ENCODE data around the gene OPA1.

OPA1 gene

DNA sequence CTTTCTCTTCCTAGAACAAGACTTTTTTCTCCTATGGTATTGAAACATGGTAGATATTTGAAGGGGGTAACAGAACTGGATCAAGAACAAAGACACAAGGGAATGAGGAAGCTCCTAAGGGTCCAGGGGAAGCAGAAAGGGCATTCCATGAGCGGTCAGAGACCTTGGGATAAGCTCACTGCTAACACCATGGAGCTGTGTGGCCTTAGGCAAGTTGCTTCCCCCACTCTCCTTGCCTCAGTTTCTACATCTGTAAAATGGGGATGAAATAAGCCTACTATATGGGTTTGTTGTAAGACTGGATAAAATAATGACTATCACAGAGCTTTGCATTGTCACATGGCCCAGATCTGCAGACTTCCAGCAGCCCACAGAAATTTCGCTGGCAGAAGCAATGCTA is 139.8 kb downstream of the OPA1 start:
- H3K4me3 ChIP-seq (ENCODE audit: low read depth, low read length): no peak overlapping the region
- TF ChIP-seq, protein P1, sequence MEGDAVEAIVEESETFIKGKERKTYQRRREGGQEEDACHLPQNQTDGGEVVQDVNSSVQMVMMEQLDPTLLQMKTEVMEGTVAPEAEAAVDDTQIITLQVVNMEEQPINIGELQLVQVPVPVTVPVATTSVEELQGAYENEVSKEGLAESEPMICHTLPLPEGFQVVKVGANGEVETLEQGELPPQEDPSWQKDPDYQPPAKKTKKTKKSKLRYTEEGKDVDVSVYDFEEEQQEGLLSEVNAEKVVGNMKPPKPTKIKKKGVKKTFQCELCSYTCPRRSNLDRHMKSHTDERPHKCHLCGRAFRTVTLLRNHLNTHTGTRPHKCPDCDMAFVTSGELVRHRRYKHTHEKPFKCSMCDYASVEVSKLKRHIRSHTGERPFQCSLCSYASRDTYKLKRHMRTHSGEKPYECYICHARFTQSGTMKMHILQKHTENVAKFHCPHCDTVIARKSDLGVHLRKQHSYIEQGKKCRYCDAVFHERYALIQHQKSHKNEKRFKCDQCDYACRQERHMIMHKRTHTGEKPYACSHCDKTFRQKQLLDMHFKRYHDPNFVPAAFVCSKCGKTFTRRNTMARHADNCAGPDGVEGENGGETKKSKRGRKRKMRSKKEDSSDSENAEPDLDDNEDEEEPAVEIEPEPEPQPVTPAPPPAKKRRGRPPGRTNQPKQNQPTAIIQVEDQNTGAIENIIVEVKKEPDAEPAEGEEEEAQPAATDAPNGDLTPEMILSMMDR (IDR thresholded peaks at IDR 0.05; ENCODE audit: borderline replicate concordance, insufficient read depth, low read depth, low read length): no peak

DNA sequence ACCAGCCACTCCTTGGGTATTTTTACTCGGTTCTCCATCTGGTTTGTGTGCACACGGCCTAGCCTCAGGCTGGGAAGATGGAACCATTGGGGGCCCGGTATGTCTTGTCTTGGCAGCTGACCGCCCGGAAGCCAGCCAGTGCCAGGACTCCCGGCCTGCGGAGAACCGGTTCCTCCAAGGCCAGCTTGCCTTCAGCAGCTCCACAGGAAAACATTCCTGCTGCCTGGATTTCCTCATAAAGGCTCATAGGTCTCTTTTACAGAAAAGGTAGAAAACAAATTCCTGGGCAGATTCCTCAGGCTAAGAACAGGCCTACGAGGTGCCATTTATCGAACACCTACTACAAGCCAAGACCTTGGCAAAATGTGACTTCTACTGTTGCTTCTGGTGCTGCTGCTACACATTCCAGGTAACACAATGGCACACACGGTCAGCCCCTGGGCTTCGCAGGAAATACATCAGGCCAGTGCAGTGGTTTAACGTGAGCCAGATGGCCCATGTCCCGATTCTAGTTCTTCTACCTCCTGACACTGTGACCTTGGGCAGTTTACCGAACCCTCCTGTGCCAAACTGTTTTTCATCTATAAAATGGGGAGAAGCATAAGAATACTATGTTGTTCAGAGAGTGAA is 141.8 kb downstream of the OPA1 start:
- H3K4me3 ChIP-seq (ENCODE audit: low read depth, low read length): no peak overlapping the region
- TF ChIP-seq, protein P1 (IDR thresholded peaks at IDR 0.05; ENCODE audit: borderline replicate concordance, insufficient read depth, low read depth, low read length): no peak

DNA sequence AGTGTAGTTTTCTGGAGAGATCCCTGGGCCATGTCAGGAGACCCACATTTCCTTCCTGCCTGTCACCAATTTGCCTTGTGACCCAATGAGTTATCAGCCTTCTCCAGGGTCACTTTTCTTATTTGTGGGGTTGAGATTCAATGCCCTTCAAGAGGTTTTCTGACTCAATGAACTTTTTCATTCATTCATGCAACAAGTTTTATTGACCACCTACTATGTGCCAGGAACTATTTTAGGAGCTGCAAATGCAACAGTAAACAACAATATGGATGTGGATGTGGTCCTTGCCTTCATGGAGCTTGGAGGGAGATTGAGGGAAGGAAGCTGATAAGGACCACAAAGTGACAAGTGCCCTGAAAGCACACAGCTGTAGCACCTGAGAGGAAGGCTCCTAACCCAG is 142.8 kb downstream of the OPA1 start:
- H3K4me3 ChIP-seq (ENCODE audit: low read depth, low read length): no peak overlapping the region
- TF ChIP-seq, protein P1 (IDR thresholded peaks at IDR 0.05; ENCODE audit: borderline replicate concordance, insufficient read depth, low read depth, low read length): no peak

- H3K4me3 ChIP-seq (ENCODE audit: low read depth, low read length): no peak overlapping the region
- TF ChIP-seq, protein P1 (IDR thresholded peaks at IDR 0.05; ENCODE audit: borderline replicate concordance, insufficient read depth, low read depth, low read length): no peak
Measured at GRCh38 chr3:193736616-193737015, 143.6 kb downstream of the OPA1 start.

DNA sequence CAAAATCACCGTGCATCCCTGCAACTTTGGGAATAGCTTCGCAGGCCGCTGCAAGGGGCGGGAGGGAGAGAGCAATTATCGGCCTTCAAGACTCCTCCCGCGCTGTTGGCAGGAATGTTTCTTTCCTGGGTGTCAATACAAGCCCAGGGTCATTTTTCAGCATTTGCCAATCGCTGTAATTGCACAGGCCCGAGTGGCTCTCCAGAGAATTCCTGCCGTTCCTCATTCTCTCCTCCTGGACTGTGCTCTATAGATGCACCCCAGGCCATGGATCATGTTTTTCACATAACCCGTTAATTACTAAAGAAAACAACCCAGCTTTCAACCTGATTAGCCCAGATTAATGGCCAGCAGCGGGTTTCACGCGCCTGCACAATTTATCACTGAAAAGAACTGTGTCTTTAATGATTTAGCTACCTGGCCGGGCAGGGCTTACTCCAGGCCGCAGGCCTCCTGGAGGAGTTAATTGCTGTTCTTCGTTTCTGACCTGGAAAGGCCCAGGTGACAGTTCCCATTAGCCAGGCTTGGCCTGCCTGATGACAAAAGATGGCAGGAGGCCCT is 144.3 kb downstream of the OPA1 start:
- TF ChIP-seq, protein P1 (IDR thresholded peaks at IDR 0.05; ENCODE audit: borderline replicate concordance, insufficient read depth, low read depth, low read length): no peak

DNA sequence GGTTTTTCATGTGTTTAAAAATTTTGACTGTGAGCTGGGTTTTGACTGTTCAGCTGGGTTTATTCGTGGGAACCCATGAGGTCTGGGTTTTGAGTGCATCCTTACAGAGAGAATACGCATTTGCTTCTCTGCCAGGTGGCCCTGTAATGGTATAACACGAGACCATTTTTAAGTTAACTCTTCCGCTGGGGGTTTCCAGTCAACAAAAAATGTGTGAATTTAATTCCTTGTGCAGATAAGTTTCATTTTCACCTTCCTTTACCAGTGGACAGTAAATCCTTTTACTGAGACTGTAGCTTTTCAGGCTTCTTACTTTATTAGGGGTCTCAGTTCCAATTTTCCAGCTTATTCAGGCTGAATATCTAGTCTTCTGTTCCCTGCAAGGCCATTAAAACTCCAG is 149.6 kb downstream of the OPA1 start:
- TF ChIP-seq, protein P1 (IDR thresholded peaks at IDR 0.05; ENCODE audit: borderline replicate concordance, insufficient read depth, low read depth, low read length): no peak
- no peak overlapping the region for H3K4me3 ChIP-seq (ENCODE audit: low read depth, low read length)

More for the DNA sequence above, 144.3 kb downstream of the OPA1 start:
- no peak overlapping the region for H3K4me3 ChIP-seq (ENCODE audit: low read depth, low read length)

DNA sequence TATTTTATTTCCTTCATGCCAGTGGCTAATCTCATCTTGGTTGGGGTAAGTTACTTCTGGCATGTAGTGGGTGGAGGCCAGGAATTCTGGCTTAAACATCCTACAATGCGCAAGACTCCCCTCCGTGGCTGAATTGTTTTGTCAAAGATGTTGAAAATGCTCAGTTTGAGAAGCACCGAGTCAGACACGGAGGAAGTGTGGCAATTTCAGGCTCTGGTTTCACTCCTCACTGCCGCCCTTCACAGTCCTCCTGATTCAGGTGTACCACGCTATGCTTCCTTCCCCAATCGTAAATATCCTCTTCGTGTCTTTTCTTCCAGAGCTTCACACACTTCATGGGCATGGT is 150.7 kb downstream of the OPA1 start:
- TF ChIP-seq, protein P1 (IDR thresholded peaks at IDR 0.05; ENCODE audit: borderline replicate concordance, insufficient read depth, low read depth, low read length): no peak
- no peak overlapping the region for H3K4me3 ChIP-seq (ENCODE audit: low read depth, low read length)

Measured in GM12875 (cell line).